Osteocyte (in vitro differentiated cells): ENCODE data around the gene C9orf43. TPM values are rescaled to one million over a fixed set of nuclear protein-coding genes. Genes with fewer than 3 reads are reported as not detected.

Source experiments
- DNase-seq: peaks from one replicate; pipeline ENCODE4 v3.0.0; 2021; ENCODE audit warnings: mixed read lengths; ENCODE audit not compliant: unreplicated experiment; ENCODE audit errors: extremely low spot score
- H3K27ac Mint-ChIP-seq: one replicate; pipeline ENCODE4 v1.8.0; 2021; ENCODE audit warnings: mild to moderate bottlenecking, mixed read lengths; ENCODE audit not compliant: unreplicated experiment
- H3K27me3 Mint-ChIP-seq: one replicate; pipeline ENCODE4 v1.8.0; 2021; ENCODE audit warnings: mixed read lengths; ENCODE audit not compliant: unreplicated experiment
- H3K36me3 Mint-ChIP-seq: one replicate; pipeline ENCODE4 v1.8.0; 2021; ENCODE audit warnings: mixed read lengths; ENCODE audit not compliant: unreplicated experiment
- H3K4me1 Mint-ChIP-seq: one replicate; pipeline ENCODE4 v1.8.0; 2021; ENCODE audit warnings: mixed read lengths; ENCODE audit not compliant: unreplicated experiment
- H3K4me3 Mint-ChIP-seq: one replicate; pipeline ENCODE4 v1.8.0; 2021; ENCODE audit warnings: mild to moderate bottlenecking, moderate library complexity, mixed read lengths; ENCODE audit not compliant: unreplicated experiment
- H3K9me3 Mint-ChIP-seq: one replicate; pipeline ENCODE4 v1.8.0; 2021; ENCODE audit warnings: mixed read lengths; ENCODE audit not compliant: unreplicated experiment
- CTCF ChIP-seq: fragments of 200-600 bp; sonication (generic); IDR thresholded peaks from 2 replicates; pipeline ENCODE4 v1.5.0; 2021; ENCODE audit warnings: antibody characterized with exemption, mild to moderate bottlenecking, moderate library complexity
- total RNA-seq: library from RNA; stranded (reverse); gene quantifications from 2 replicates; pipeline ENCODE4 v1.2.1, GENCODE V29; 2021

Gene C9orf43
- total RNA-seq, 1 donor from 2014 or later: 0.43 TPM

DNA sequence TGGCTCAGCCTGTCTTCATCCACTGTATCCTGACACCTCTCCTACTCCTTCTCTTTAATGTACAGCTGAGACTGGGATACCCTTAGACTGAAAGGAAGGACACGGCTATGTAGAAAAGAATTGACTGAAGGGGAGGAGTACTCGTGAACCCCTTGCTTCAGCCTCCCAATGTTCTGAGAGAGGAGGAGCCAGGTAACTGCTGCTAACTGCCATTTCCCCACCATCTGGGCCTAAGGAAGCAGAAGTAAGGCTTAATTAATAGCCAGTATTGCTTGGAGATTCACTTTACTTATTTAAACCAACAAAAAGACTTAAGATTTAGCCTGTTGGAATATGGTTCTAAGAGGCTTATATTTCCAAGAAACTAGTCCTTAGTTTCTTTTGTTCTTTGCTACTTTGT lies 34.2 kb downstream of the C9orf43 start:
- Mint-ChIP-seq H3K27ac (no peak overlapping the region), H3K36me3 (no peaks in the 10 kb centered on the region), H3K4me1 (no peaks in the 10 kb centered on the region), H3K27me3 (no peaks in the 10 kb centered on the region), H3K9me3 (no peaks in the 10 kb centered on the region), H3K4me3 (no peak overlapping the region)
- no peak for DNase-seq
- no peak for TF ChIP-seq CTCF

GRCh38 chr9:113446323-113446740 lies 35.8 kb downstream of the C9orf43 start:
- H3K9me3 Mint-ChIP-seq: no peaks in the 10 kb centered on the region
- no peaks in the 10 kb centered on the region for H3K27me3 Mint-ChIP-seq
- H3K4me3 Mint-ChIP-seq: no peak overlapping the region
- no peaks in the 10 kb centered on the region for H3K36me3 Mint-ChIP-seq
- no peaks in the 10 kb centered on the region for H3K4me1 Mint-ChIP-seq
- no peak for DNase-seq
- peak; percentile 78 for TF ChIP-seq CTCF
- H3K27ac Mint-ChIP-seq: no peak overlapping the region

DNA sequence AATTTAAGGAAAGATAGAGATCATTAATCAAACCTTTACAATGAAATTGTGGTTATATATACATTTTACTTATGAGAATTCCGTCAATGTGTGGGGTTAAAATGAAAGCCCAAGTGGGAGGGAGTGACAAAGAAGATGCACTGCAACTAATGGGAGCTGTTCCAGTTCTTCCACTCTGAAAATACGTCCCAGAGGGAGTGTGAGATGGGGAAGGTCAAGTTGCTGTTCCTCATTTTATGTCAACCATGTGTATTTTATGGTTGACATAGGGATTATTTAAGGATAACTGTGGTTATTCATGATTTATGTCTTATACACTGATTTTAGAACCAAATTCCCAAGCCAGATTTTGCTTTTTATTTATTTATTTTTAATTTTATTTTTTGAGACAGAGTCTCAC lies 38.8 kb downstream of the C9orf43 start:
- Mint-ChIP-seq H3K27ac (no peak overlapping the region), H3K4me1 (peaks cover 5% of the 10 kb centered on the region), H3K36me3 (no peaks in the 10 kb centered on the region), H3K9me3 (no peaks in the 10 kb centered on the region), H3K4me3 (no peak overlapping the region), H3K27me3 (no peaks in the 10 kb centered on the region)
- DNase-seq: no peak
- TF ChIP-seq CTCF: no peak

DNA sequence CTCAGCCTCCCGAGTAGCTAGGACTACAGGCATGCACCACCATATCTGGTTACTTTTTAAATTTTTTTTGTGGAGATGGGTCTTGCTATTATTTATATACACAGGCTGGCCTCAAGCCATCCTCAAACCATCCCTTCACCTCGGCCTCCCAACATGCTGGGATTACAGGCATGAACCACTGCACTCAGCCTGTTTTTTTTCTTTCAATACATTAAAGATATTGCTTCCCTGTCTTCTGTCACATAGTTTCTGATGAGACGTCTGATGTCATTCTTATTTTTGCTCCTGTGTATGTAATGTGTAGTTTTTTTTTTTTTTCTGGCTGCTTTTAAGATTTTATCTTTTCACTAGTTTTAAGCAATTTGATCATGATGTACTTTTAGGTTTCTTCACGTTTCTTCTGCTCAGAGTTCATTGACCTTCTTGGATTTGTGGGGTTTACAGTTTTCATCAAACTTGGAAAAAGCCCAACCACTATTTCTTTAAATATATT lies 41.6 kb downstream of the C9orf43 start:
- H3K27ac Mint-ChIP-seq: no peak overlapping the region
- H3K36me3 Mint-ChIP-seq: no peaks in the 10 kb centered on the region
- no peaks in the 10 kb centered on the region for H3K9me3 Mint-ChIP-seq
- DNase-seq: no peak
- TF ChIP-seq CTCF: no peak
- H3K4me1 Mint-ChIP-seq: peaks cover 27% of the 10 kb centered on the region
- no peak overlapping the region for H3K4me3 Mint-ChIP-seq
- H3K27me3 Mint-ChIP-seq: no peaks in the 10 kb centered on the region

DNA sequence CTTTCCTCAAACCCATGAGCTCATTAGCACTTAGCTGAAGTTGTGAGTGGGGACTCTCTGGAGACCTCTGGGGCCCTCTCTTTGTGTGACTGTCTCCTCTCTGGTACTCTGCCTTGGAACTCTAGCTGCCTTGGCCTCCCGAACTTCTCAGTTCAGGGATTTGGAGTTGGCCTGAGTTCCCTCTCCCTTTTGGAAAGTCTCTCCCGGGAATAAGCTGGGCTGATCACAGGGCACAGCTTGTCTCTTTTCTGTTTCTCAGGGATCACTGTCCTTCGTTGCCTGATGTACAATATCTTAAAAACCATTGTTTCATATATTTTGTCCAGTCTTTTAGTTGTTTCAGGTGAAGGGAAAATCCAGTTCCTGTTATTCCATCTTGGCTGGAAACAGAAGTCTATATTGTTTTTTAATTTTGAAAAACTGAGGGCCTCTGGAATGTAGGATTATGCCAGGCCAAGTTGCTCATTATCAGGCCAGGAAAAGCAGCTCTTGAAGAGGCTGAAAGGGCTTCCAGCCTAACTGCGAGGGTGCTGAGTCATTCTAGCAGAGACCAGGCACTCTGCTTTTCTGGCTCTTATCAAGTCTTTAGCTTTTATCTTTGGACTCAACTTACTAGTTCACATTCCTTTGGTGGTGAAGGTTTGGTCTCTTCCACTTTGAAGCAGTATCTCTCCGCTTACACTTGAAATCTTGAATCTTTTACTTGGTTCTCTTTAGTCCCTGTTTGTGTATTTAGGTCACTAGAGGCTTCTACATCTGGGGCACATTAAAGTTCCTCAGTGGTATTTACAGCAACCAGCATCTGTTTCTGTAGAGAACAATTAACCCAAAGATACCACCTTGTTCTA lies 44.6 kb downstream of the C9orf43 start:
- peak; percentile 53 for DNase-seq
- H3K27me3 Mint-ChIP-seq: no peaks in the 10 kb centered on the region
- H3K4me1 Mint-ChIP-seq: peaks cover 30% of the 10 kb centered on the region
- no peak overlapping the region for H3K4me3 Mint-ChIP-seq
- H3K36me3 Mint-ChIP-seq: no peaks in the 10 kb centered on the region
- no peak for TF ChIP-seq CTCF
- H3K9me3 Mint-ChIP-seq: no peaks in the 10 kb centered on the region
- H3K27ac Mint-ChIP-seq: peak overlapping the region; percentile 95
